Muscle of back (tissue), 11 donors: ENCODE data around the gene SCNN1B. TPM values are rescaled to one million over a fixed set of nuclear protein-coding genes. Genes with fewer than 3 reads are reported as not detected.
A peak's percentile ranks its signal among the peaks of the same experiment; 100 is the strongest.
"Not testable (repeated sequence)": the region's sequence is repeated elsewhere in the genome, so short reads cannot be mapped to it uniquely, and the experiment has no call there.

Experiments
- DNase-seq, 3 donors: peaks; one replicate each; pipeline versions ENCODE4 v3.0.0 to v3.0.0-alpha.2; 2013
- polyA plus RNA-seq, 10 donors: library from polyadenylated mRNA; unstranded; fragments of 120-200 nt; gene quantifications; one replicate each; pipeline ENCODE4 v1.2.1, GENCODE V29; 2013; ENCODE audit not compliant: insufficient read length in 10 of 10

SCNN1B gene
- polyA plus RNA-seq, 10 donors: 0.12 to 1.9 (median 0.24) TPM; not detected in 2

DNA sequence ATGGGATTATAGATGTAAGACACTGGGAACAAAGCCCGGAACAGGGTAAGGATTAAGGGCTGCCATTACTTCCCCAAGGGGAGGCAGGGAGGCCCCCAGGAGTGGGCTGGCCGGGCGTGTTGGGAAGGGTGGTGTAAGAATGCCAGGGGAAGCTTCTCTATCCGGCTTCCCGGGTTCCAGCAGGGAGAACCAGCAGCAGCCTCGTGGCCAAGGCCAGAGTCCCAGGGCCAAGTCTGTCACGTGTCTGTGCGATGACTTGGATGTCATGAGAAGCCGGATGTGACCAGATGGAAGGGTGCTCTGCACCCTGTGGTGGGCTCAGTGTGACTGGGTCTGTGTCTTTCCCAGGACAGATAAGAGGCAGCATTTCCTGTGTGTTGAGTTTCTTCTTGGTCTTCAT lies 52.1 kb downstream of the SCNN1B start:
- DNase-seq: no peak

DNA sequence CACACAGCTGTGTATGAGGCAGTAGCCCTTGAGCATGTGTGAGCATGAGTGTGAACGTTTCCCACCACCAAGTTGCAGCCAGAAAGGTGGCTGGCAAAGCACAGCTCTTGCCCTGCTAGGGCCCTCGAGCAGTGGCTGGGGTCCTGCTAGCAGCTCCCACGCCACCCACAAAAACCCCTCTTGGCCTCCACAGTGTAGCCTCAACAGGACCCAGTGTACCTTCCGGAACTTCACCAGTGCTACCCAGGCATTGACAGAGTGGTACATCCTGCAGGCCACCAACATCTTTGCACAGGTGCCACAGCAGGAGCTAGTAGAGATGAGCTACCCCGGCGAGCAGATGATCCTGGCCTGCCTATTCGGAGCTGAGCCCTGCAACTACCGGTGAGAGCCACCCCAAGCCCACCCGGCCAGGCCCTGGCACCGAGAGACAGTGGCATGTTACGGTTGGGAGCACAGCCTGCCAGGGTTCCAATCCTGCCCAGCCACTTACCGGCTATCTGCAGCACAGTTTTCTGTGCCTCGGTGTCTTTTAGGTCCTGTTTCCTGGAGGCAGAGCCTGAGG lies 53.1 kb downstream of the SCNN1B start:
- DNase-seq: no peak

DNA sequence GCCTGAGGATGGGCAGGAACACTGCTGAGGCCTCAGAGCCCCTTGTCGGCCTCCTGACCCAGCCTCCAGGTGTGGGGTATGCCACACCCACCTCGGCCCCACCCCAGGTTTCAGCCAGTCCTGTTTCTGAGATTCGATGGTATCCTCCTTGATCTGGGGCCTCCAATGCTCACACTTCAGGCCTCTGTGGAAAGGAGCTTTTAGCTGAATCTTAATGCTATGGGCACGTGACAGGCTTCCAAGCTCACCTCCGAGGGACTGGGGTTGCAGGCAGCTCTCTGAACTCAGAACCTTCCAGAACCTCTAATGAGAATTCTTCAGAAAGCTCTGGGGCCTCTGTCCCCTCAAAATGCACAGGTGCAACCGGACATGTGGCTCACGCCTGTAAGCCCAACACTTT lies 54.8 kb downstream of the SCNN1B start:
- no peak for DNase-seq

DNA sequence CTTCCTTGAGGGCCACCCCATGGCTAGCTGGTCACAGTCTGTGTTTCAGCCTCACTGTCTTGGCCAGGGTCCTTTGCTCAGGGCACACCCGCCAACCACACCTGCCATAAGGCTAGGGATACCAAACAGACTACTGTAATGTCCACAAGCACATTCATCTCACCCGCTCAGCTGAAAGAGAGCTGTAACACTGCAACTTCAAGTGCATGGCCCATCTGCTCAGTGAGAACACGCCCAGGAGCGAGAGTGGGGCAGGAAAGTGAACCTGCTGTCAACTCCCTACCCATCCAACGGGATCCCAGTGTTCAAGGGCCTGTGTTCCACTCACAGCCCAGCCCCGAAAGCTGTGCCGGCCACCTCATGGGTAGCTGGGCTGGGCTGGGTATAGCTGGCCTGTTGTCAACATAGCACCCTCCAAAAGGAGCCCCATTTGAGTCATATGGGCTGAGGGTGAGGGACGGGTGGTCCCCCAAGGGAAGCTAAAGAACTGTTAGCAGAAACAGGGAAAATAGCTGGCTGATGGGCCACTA lies 55.7 kb downstream of the SCNN1B start:
- DNase-seq: no peak

DNA sequence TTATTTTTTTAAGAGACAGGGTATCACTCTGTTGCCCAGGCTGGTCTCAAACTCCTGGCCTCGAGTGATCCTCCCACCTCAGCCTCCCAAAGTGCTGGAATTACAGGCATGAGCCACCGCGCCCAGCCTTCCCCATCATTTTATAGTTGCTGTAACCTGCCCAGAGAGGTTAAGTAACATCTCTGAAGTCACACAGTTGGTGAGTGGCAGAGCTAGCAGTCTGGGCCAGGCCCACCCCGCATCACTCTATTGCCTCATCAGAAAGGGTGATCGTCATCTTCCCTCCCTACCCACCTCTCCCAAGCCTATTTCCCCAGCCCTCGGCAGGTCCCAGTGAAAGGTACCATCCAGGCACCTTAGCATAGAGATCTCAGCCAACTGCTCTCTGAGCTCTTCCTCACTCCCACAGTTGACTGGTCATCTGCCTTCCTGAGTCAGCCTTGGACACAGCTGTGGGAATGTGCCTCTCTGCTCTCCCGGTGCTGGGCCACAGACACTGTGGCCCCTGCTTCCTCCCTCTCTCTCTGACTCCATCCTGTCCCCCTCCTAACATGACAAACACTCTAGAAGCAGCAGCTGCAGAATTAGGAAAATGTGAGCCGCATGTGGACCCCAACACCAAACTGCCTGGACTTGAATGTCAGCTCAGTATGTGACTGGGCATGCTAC lies 57.1 kb downstream of the SCNN1B start:
- no peak for DNase-seq

DNA sequence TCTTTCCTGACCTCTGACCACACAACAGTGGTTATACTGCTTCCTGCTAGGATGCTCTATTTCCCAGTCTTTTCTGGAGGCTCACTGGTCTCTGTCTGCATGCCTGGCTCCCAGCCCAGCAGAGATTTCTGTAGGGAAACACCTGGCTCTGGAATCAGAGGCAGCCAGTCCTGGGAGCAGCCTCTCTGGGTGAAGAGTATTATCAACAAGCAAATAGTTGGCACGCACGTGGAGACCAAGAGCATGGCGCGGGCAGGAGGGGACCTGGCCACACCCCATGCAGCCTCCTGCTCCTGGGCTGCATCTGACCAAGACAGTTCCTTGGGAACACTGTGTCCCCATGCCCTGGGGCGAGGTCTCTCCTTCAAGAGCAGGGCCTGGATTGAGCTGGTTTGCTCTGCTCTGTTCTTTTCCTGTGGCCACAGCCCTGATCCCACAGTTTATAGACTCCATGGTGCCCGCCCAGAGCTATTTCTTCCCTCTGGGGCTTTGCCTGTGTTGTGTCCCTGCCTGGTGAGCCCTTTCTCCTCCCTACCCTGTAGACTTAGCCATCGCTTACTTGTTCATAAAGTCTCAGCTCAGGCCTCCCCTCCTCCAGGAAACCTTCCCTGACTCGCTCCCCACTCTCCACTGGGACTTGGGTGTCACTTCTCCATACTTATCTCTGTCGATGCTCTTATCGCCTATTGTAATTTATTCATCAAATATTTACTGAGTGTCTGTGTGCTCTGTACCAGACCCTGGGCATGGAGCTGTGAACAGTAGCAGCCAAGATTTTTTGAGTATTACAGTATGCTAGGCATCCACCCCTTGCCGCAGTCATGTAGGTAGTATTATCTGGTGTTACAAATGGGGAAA lies 60.6 kb downstream of the SCNN1B start:
- DNase-seq: peak; percentile 5 to 16 (median 11)

DNA sequence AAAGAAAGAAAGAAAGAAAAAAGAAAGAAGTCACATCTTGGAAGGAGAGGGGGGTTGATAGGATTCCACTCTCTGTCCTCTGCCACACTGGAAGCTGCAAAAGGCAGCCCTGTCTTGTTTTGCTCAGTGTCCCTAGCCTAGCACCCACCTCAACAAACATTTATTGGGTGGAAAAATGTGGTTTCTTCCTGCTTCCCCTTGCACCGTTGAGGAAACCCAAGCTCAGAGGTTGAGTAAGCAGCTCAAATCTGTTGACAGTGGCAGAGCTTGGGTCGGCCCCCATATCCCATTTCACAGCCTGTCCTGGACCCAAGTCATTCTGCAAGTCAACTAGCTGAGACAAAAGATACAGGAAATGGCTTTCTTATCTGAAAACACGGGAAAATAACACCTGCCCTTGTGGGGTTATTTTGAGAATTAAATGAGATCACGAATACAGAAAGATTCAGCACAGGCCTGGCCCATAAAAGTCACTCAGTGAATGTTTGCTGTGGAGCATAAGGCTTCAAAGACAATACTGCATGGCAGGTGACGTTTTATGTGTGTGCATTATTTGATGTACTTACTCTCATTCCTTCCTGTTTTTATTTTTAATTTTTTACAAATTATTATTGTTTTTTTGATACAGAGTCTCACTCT lies 63.6 kb downstream of the SCNN1B start:
- no peak for DNase-seq

DNA sequence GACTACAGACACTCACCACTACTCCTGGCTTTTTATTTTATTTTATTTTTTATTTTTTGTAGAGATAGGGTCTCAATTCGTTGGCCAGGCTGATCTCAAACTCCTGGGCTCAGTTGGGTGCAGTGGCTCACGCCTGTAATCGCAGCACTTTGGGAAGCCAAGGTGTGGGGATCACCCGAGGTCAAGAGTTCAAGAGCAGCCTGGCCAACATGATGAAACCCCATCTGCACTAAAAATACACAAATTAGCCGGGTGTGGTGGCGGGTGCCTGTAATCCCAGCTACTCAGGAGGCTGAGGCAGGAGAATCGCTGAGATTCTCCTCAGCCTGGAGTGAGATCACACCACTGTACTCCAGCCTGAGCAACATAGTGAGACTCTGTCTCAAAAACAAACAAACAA lies 64.2 kb downstream of the SCNN1B start:
- DNase-seq: not testable (repeated sequence)

DNA sequence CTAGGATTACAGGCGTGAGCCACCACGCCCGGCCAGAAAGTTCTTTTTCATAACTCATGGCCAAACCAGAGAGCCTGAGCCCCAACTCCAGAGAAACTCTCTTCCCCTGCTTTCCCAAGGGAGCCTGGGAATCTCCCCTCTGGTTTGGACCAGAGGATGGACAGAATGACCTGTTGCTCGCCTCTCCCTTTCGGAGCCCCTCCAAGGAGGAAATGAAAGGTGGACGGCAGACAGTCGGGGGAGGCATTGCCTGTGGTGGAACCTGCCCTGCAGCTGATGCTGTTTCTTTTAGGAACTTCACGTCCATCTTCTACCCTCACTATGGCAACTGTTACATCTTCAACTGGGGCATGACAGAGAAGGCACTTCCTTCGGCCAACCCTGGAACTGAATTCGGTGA lies 65.5 kb downstream of the SCNN1B start:
- no peak for DNase-seq

DNA sequence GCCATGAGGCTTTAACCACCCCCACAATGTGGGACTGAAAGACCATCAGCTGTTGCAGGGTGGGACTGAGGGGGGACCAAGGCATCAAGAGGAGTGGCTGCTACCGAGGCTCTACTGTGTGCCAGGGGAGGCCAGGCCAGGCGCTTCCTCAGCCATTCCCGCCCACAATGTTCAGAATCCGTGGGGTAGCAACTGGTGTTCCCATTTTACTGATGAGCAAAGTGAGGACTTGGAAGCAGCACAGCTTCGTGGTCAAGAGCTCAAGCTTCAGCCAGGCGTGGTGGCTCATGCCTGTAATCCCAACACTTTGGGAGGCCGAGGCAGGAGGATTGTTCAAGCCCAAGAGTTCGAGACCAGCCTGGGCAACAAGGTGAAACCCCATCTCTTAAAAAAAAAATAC lies 65.9 kb downstream of the SCNN1B start:
- no peak for DNase-seq

DNA sequence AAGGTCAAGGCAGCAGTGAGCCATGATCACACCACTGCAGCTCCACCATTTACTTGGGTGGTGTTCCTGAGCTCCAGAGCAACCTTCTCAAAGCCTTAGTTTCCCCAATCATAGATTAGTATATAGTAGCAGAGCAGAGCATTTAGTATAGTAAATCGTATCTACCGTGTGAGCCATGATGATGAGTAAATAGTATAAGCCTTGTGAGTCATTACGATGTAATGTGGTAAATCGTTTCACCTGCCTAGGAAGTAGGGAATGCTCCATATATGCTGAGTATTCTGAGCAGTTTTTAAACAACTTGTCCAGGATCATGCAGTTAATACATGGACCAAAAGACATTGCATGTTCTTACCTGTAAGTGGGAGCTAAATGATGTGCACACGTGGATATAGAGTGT lies 66.4 kb downstream of the SCNN1B start:
- DNase-seq: no peak

DNA sequence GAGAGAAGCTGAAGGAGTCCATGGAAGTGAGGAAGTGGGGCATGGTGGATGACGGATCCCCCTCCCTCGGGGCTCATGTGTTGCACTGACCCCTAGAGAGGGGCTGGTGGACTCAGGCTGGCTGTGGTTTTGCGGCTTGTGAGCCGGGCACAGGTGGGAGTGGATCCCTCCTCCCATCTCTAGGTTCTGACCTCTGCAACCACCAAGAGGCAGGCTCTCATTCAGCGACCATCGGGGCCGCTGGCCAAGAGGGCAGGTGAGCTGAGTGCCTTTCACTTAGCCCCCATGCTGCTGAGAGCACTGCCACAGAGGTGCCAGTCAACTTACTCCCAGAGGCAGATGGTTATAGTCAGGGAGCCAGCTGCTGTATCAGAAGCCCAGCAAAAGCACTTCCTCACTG lies 67.3 kb downstream of the SCNN1B start:
- no peak for DNase-seq

DNA sequence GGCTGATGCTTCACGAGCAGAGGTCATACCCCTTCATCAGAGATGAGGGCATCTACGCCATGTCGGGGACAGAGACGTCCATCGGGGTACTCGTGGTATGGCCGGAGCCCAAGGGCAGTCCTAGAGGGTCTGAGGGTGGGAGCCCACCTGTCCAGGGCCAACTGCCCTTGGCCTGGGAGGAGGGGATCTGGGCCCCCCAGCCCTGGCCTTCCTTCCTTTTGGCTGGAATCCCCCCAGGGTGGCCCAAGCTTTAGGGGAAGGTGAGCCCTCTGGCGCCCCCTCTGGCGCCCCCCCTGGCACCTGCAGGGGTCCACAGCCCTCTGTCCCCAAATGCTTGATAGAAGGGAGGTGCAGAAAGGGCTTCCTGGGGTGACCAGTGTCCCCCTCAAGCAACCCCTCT lies 69.3 kb downstream of the SCNN1B start:
- DNase-seq: no peak

DNA sequence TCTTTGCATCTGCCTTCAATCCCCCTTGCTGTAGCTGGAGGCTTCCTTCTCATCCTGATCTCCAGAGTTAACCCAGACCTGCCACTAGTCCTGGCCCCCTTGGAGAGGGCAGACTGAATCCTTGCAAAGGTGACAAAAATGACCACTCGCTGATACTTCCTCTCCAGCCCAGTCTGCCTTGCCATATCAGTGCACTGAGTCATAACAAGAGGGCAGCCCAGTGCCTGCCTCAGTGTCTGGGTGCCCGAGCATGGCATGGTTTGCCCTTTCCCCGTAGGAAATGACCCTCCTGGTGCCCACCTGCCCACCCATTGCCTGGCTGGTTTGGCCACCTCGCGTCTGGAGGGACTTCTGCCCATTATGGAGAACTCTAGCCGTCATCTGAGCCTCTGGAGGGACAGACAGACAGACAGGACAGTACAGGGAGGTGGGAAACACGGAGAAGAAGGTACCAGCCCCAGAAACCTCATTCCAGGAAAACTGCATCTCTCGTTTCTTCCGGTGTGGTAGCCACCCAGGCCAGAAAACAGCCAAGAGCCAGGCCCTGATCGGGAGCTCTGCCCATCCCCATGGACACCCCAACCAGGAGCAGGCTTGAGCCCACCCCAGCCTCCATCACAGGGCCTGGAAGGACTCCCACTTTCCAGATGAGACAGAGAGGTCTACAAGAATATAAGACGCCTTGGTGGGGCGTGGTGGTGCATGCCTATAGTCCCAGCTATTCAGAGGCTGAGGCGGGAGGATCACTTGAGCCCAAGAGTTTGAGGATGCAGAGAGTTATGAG lies 71.5 kb downstream of the SCNN1B start:
- no peak for DNase-seq

DNA sequence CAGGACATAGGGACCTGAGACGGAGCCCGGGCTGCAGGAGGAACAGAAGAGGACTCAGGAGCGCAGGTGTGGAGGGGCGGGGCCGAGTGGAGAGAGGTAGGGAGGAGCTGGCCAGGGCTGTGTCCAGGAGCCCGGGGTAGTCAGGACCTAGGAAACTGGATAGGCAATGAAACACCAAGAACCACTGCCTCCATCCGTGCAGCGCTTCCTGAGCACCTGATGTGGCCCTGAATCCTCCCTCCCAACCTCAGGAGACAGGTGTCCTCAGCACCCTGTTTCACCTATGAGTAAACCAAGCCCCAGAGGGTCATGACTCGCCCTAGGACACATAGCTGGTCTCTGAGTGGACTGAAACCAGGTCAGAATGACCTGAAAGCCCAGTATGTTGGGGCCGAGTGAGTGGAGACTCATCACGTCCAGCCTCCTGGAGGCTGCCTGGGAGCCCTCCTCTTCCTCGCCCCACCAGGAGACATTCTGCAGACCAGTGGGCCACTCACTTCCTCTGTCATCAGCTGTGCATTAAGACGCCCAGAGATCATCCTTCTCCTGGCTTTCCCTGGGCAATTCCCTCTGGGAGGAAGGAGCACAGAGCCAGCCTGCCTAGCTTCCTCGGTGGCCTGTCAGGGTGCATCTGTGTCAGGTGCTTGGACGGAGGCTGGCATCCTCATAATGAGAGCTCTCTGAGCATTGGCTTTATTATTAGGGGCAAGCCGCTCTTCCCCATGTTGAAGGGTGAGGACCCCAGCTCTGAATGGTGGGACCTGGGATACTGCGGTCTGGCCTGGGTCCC lies 72.8 kb downstream of the SCNN1B start:
- no peak for DNase-seq

DNA sequence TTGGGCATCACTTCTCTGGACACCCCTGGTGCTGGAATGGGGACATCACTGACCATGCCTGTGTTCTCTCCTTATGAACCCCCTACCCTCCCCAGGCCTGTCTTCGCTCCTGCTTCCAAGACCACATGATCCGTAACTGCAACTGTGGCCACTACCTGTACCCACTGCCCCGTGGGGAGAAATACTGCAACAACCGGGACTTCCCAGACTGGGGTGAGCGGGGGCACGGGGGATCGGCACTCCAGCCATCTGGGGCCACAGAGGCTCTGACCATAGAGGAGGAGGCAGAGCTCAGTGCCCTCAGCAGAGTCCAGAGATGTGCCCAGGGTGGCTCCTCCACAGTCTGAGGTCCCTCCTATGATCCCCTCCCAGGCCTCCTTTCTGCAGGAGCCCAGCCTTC lies 73.5 kb downstream of the SCNN1B start:
- no peak for DNase-seq

DNA sequence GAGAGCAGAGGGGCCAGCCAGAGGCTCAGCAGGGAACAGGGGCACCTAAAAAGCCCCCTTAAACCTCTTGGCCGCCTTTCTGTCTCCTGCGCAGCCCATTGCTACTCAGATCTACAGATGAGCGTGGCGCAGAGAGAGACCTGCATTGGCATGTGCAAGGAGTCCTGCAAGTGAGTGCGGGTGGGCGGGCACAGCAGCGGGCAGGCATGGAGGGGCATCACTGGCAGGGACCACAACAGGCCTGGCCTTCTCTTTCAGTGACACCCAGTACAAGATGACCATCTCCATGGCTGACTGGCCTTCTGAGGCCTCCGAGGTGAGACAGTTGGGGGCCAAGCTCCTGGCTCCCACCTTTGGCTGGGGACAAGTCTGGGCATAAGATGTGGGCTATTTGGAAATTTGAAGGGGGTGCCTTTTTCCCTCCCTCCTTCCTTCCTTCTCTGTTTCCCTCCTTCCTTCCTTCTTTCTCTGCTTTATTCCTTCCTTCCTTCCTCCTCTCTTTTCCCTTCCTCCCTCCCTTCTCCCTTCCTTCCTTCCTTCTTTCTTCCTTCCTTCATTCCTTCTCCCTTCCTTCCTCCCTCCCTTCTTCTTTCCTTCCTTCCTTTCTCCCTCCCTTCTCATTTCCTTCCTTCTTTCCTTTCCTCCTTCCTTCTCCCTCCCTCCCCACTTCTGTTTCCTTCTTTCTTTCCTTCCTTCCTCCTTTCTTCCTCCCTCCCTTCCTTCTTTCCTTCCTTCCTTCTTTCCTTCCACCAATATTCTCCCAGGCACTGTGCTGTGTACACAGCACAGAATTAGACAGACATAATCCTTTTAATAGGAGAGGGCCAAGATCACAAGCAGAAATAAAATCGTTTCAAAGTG lies 75.2 kb downstream of the SCNN1B start:
- no peak for DNase-seq

DNA sequence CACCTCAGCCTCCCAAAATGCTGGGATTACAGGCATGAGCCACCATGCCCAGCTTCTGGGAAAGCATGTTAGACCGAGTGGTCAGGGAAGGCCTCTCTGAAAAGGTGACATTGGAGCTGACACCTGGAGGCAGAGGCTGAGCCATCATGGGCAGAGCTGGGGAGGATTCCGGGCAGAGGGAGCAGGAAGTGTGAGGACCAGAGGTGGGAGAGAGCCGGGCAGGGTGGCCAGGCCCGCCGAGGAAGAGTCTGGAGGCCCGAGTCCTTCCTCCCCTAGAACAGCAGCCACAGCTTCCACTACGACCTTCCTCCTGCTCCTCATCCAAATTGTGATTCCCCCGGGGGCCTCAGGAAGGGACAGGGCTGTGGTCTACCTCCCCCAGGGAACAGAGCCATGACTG lies 76.2 kb downstream of the SCNN1B start:
- DNase-seq: no peak

DNA sequence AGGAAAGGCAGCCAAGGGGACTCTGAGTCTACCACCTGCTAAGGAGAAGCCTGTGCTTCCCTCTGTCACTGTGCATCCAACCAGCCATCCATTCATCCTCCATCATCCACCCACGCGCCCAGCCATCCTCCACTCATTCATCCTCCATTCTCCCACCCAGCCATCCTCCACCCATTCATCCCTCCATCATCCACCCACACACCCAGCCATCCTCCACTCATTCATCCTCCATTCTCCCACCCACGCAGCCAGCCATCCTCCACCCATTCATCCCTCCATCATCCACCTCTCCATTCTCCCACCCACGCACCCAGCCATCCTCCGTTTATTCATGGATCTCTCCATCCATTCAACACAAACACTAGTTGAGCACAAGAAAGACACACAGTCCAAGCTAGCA lies 76.8 kb downstream of the SCNN1B start:
- DNase-seq: no peak

DNA sequence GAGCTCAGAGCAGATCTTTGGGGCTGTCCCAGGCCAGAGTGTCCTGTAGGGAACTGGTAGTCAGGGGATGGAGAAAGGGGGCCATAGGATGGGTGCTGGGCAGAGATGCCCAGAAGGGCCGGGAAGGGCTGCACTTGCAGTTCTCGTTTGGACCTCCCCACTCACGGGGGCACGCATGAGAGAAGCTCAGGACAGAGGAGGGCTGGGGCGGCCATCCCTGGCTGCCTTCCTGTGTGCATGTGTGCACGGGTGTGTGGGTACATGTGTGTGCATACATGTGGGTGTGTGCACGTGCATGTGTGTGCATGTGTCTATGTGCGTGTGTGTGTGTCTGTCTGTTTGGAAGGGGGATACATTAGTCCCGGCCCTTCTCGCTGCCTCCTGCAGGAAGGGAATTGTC lies 77.6 kb downstream of the SCNN1B start:
- DNase-seq: no peak
